Tibial nerve (tissue), 4 donors: Measurements from ENCODE around the gene PIP5KL1. TPM values are rescaled to one million over a fixed set of nuclear protein-coding genes. Genes with fewer than 3 reads are reported as not detected.
A peak's percentile ranks its signal among the peaks of the same experiment; 100 is the strongest.

Experiments
- DNase-seq, 2 donors: peaks; one replicate each; pipeline ENCODE4 v3.0.0-alpha.2; 2019; ENCODE audit warnings: low spot score in 2 of 2
- H3K27ac ChIP-seq, 4 donors: fragments of 200-600 bp; sonication (generic) in 3 of 4; one replicate each; pipeline ENCODE4 v1.5.1; 2017 to 2019; ENCODE audit warnings: mild to moderate bottlenecking in 1 of 4
- H3K27me3 ChIP-seq, 2 donors: fragments of 200-600 bp; sonication (generic) in 1 of 2; one replicate each; pipeline versions ENCODE4 v1.5.1 to v1.6.0; 2017 to 2019
- H3K36me3 ChIP-seq, 3 donors: fragments of 200-600 bp; sonication (generic); one replicate each; pipeline ENCODE4 v1.5.1; 2018 to 2019
- H3K4me1 ChIP-seq, 4 donors: fragments of 200-600 bp; sonication (generic) in 3 of 4; one replicate each; pipeline ENCODE4 v1.5.1; 2017 to 2019
- H3K4me3 ChIP-seq, 4 donors: fragments of 200-600 bp; sonication (generic) in 3 of 4; one replicate each; pipeline ENCODE4 v1.5.1; 2017 to 2019; ENCODE audit warnings: mild to moderate bottlenecking in 1 of 4, moderate library complexity in 1 of 4
- H3K9me3 ChIP-seq, 4 donors: fragments of 200-600 bp; sonication (generic) in 3 of 4; one replicate each; pipeline ENCODE4 v1.5.1; 2017 to 2019
- CTCF ChIP-seq, 5 experiments: fragments of 200-600 bp in 3 of 5; fragments of 450-650 bp in 2 of 5; sonication (generic) in 3 of 5; IDR thresholded peaks; one replicate each; pipeline ENCODE4 v1.5.1; 2016 to 2019; ENCODE audit warnings: antibody characterized with exemption in 5 of 5, mild to moderate bottlenecking in 3 of 5, moderate library complexity in 2 of 5
- EP300 ChIP-seq, 2 donors: sonication (generic); formaldehyde crosslinking; IDR thresholded peaks; one replicate each; pipeline ENCODE4 v1.6.1; 2017; ENCODE audit warnings: antibody characterized with exemption in 2 of 2, mild to moderate bottlenecking in 1 of 2
- POLR2A ChIP-seq, 2 donors: fragments of 450-650 bp; IDR thresholded peaks; one replicate each; pipeline ENCODE4 v1.6.1; 2017; ENCODE audit warnings: antibody characterized with exemption in 2 of 2, mild to moderate bottlenecking in 2 of 2, moderate library complexity in 2 of 2
- WGBS, 2 donors: methylation state at CpG; one replicate each; pipeline ENCODE4 v1.1.5; 2018; 5-methylcytosine and 5-hydroxymethylcytosine counted together
- total RNA-seq, 4 donors: library from RNA; depleted of rRNA; stranded (reverse); fragments of >200 nt; gene quantifications; one replicate each; pipeline ENCODE4 v1.1.0, GENCODE V29; 2016

Gene PIP5KL1
- total RNA-seq, 4 donors from 2014 or later = 0.59 TPM; not detected in 3

GRCh38 chr9:127910613-127911205, 19.9 kb downstream of the PIP5KL1 start:
- TF ChIP-seq POLR2A (IDR thresholded peaks at IDR 0.05) (no peak), EP300 (IDR thresholded peaks at IDR 0.05) (no peak), CTCF (IDR thresholded peaks at IDR 0.05) (peak in 3 of 5 experiments; percentile 10 to 34 (median 13))
- Histone ChIP-seq H3K4me3 (no peak overlapping the region), H3K4me1 (peaks cover 0 to 49% (median 26%) of the 10 kb centered on the region in 4 donors), H3K9me3 (no peaks in the 10 kb centered on the region), H3K27ac (peak overlapping the region in 3 of 4 donors; percentile 46 to 60 (median 53)), H3K36me3 (peaks cover 0 to 64% (median 0%) of the 10 kb centered on the region in 3 donors), H3K27me3 (no peaks in the 10 kb centered on the region)
- no peak for DNase-seq
- WGBS, 2 donors = 62 to 63% methylated on average over 6 of the region's 6 CpGs

GRCh38 chr9:127909839-127910273, 20.7 kb downstream of the PIP5KL1 start:
- peaks cover 0 to 64% (median 0%) of the 10 kb centered on the region in 3 donors for H3K36me3 ChIP-seq

GRCh38 chr9:127908660-127908926, 22.0 kb downstream of the PIP5KL1 start:
- no peak overlapping the region for H3K4me3 ChIP-seq
- 91 to 97% methylated on average over 9 to 10 of the region's 10 CpGs for WGBS, 2 donors
- no peak for DNase-seq
- peaks cover 0 to 59% (median 41%) of the 10 kb centered on the region in 4 donors for H3K4me1 ChIP-seq
- TF ChIP-seq CTCF (IDR thresholded peaks at IDR 0.05) (no peak), EP300 (IDR thresholded peaks at IDR 0.05) (no peak), POLR2A (IDR thresholded peaks at IDR 0.05) (no peak)
- peak overlapping the region in 2 of 4 donors; percentile 87 to 88 for H3K27ac ChIP-seq
- no peaks in the 10 kb centered on the region for H3K9me3 ChIP-seq
- H3K27me3 ChIP-seq = no peaks in the 10 kb centered on the region
- H3K36me3 ChIP-seq = peaks cover 0 to 53% (median 0%) of the 10 kb centered on the region in 3 donors

More at GRCh38 chr9:127909839-127910273, 20.7 kb downstream of the PIP5KL1 start:
- TF ChIP-seq CTCF (IDR thresholded peaks at IDR 0.05) (no peak), POLR2A (IDR thresholded peaks at IDR 0.05) (no peak), EP300 (IDR thresholded peaks at IDR 0.05) (no peak)
- H3K9me3 ChIP-seq = no peaks in the 10 kb centered on the region
- peak overlapping the region; percentile 2 to 53 (median 36) for H3K27ac ChIP-seq
- no peak overlapping the region for H3K4me3 ChIP-seq
- no peaks in the 10 kb centered on the region for H3K27me3 ChIP-seq
- no peak for DNase-seq
- 84 to 87% methylated on average over 16 of the region's 17 CpGs for WGBS, 2 donors
- H3K4me1 ChIP-seq = peaks cover 0 to 50% (median 30%) of the 10 kb centered on the region in 4 donors

- H3K4me3 ChIP-seq = no peak overlapping the region
- H3K9me3 ChIP-seq = no peaks in the 10 kb centered on the region
- no peak for DNase-seq
- no peaks in the 10 kb centered on the region for H3K27me3 ChIP-seq
- peaks cover 0 to 65% (median 47%) of the 10 kb centered on the region in 4 donors for H3K4me1 ChIP-seq
- 87 to 88% methylated on average over 34 of the region's 35 CpGs for WGBS, 2 donors
- H3K36me3 ChIP-seq = peaks cover 0 to 48% (median 0%) of the 10 kb centered on the region in 3 donors
- no peak for TF ChIP-seq EP300 (IDR thresholded peaks at IDR 0.05)
- TF ChIP-seq CTCF (IDR thresholded peaks at IDR 0.05) = no peak
- no peak for TF ChIP-seq POLR2A (IDR thresholded peaks at IDR 0.05)
- H3K27ac ChIP-seq = peak overlapping the region in 3 of 4 donors; percentile 87 to 88 (median 88)
Measured at GRCh38 chr9:127907867-127908659, 22.5 kb downstream of the PIP5KL1 start.

- H3K27me3 ChIP-seq = no peaks in the 10 kb centered on the region
- no peak overlapping the region for H3K4me3 ChIP-seq
- whole genome bisulfite sequencing, 2 donors = 64 to 68% methylated on average over 12 of the region's 12 CpGs
- no peak for DNase-seq
- peaks cover 0 to 82% (median 51%) of the 10 kb centered on the region in 4 donors for H3K4me1 ChIP-seq
- peaks cover 0 to 25% (median 0%) of the 10 kb centered on the region in 3 donors for H3K36me3 ChIP-seq
- peak overlapping the region; percentile 69 to 88 (median 88) for H3K27ac ChIP-seq
- no peaks in the 10 kb centered on the region for H3K9me3 ChIP-seq
- no peak for TF ChIP-seq POLR2A (IDR thresholded peaks at IDR 0.05)
- no peak for TF ChIP-seq CTCF (IDR thresholded peaks at IDR 0.05)
- TF ChIP-seq EP300 (IDR thresholded peaks at IDR 0.05) = no peak
Measured at GRCh38 chr9:127905788-127906191, 24.8 kb downstream of the PIP5KL1 start.
